ENCODE results near the gene ALG14.
A peak's percentile ranks its signal among the peaks of the same experiment; 100 is the strongest.

The ALG14 gene

GRCh38 chr1:95116580-95117206, 43.9 kb upstream of the ALG14 start:
- H3K4me3 ChIP-seq (ENCODE audit: low read depth, low read length): peak overlapping the region; percentile 49
- peak; percentile 51 for TF ChIP-seq CTCF (IDR thresholded peaks at IDR 0.05; ENCODE audit: low read depth, low read length)
- DNase-seq (ENCODE audit: low read depth, low spot score): peak; percentile 39
- in situ Hi-C loops (cut with HindIII; ENCODE audit: low sequenced_read_pairs): no loop called here

GRCh38 chr1:95115708-95116137, 43.0 kb upstream of the ALG14 start:
- no peak for DNase-seq (ENCODE audit: low read depth, low spot score)
- H3K4me3 ChIP-seq (ENCODE audit: low read depth, low read length): no peak overlapping the region
- no peak for TF ChIP-seq CTCF (IDR thresholded peaks at IDR 0.05; ENCODE audit: low read depth, low read length)
- in situ Hi-C loops (cut with HindIII; ENCODE audit: low sequenced_read_pairs): no loop called here

GRCh38 chr1:95113684-95114083, 40.9 kb upstream of the ALG14 start:
- DNase-seq (ENCODE audit: low read depth, low spot score): no peak
- in situ Hi-C loops (cut with HindIII; ENCODE audit: low sequenced_read_pairs): no loop called here
- no peak for TF ChIP-seq CTCF (IDR thresholded peaks at IDR 0.05; ENCODE audit: low read depth, low read length)
- H3K4me3 ChIP-seq (ENCODE audit: low read depth, low read length): no peak overlapping the region

DNA sequence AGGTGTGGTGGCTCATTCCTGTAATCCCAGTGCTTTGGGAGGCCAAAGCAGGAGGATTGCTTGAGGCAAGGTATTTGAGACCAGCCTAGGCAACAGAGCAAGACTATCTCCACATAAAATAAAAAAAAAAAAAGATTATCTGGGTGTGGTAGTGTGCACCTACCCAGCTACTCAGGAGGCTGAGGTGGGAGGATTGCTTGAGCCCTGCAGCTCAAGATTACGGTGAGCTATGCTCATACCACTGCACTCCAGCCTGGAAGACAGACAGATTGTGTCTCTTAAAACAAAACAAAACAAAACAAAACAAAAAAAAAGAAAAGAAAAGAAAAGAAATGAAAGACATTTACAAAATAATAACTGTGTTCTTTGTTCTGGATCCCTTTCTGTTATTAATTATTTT, 38.3 kb upstream of the ALG14 start:
- no peak for DNase-seq (ENCODE audit: low read depth, low spot score)
- H3K4me3 ChIP-seq (ENCODE audit: low read depth, low read length): no peak overlapping the region
- TF ChIP-seq CTCF (IDR thresholded peaks at IDR 0.05; ENCODE audit: low read depth, low read length): no peak
- in situ Hi-C loops (cut with HindIII; ENCODE audit: low sequenced_read_pairs): no loop called here

DNA sequence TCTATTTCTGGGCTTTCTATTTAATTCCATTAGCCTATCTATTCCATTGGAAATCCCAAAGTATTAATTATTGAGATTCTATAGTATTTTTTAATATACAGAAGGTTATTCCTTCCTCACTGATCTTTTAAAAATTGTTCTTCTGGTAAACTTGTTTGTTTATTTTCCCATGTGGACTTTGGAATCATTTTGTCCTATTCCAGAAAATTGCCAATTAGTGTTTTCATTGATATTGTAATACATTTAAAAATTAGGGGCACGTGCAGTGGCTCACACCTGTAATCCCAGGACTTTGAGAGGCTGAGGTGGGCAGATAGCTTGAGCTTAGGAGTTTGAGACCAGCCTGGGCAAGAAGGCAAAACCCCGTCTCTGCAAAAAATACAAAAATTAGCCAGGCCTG, 36.0 kb upstream of the ALG14 start:
- no peak for DNase-seq (ENCODE audit: low read depth, low spot score)
- TF ChIP-seq CTCF (IDR thresholded peaks at IDR 0.05; ENCODE audit: low read depth, low read length): no peak
- no peak overlapping the region for H3K4me3 ChIP-seq (ENCODE audit: low read depth, low read length)
- in situ Hi-C loops (cut with HindIII; ENCODE audit: low sequenced_read_pairs): no loop called here

DNA sequence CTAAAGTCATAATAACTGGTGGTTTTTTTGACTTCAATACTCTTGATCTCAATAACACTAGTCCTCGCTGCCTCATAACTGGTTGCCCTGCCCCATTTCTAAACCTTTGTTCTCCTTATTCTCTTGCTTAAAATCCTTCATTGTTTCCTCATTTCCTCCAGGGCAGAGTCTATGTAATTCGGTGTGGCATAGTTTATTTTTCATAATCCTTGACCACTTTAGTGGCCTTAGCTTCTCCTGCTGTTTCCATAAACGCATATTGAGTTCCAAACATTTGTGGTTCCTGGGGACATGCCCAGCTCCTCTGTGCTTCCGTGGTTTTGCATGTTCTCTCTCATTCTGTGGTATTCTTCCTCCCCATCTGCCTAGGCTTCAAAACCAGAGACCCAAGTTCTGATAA, 25.4 kb upstream of the ALG14 start:
- in situ Hi-C loops (cut with HindIII; ENCODE audit: low sequenced_read_pairs): no loop called here
- peak; percentile 58 for DNase-seq (ENCODE audit: low read depth, low spot score)
- H3K4me3 ChIP-seq (ENCODE audit: low read depth, low read length): no peak overlapping the region

More for the DNA sequence above, 25.4 kb upstream of the ALG14 start:
- no peak for TF ChIP-seq CTCF (IDR thresholded peaks at IDR 0.05; ENCODE audit: low read depth, low read length)

All from astrocyte of the spinal cord (primary cell).